Mesothelial cell of epicardium (in vitro differentiated cells): Measurements from ENCODE around the gene FBXO48. TPM values are rescaled to one million over a fixed set of nuclear protein-coding genes. Genes with fewer than 3 reads are reported as not detected.

Source experiments
- DNase-seq, 2 experiments: peaks; one replicate each; pipeline ENCODE4 v3.0.0; 2021; ENCODE audit warnings: low spot score in 2 of 2; ENCODE audit not compliant: unreplicated experiment in 2 of 2
- H3K27ac Mint-ChIP-seq: 2 replicates; pipeline ENCODE4 v1.8.0; 2021; ENCODE audit warnings: mixed read lengths
- H3K27me3 Mint-ChIP-seq: 2 replicates; pipeline ENCODE4 v1.8.0; 2021; ENCODE audit warnings: low read depth, mixed read lengths
- H3K36me3 Mint-ChIP-seq: 2 replicates; pipeline ENCODE4 v1.8.0; 2021; ENCODE audit warnings: mixed read lengths
- H3K4me1 Mint-ChIP-seq: 2 replicates; pipeline ENCODE4 v1.8.0; 2021; ENCODE audit warnings: mixed read lengths
- H3K4me3 Mint-ChIP-seq: 2 replicates; pipeline ENCODE4 v1.8.0; 2021; ENCODE audit warnings: mild to moderate bottlenecking, moderate library complexity, mixed read lengths
- H3K9me3 Mint-ChIP-seq: 2 replicates; pipeline ENCODE4 v1.8.0; 2021; ENCODE audit warnings: mixed read lengths
- total RNA-seq: library from RNA; stranded (reverse); gene quantifications from 3 replicates; pipeline ENCODE4 v1.2.1, GENCODE V29; 2021
- TF ChIP-seq, protein P1 (sequence below): fragments of 200-600 bp; sonication (generic); IDR thresholded peaks from one replicate; pipeline ENCODE4 v1.5.0; 2021; ENCODE audit warnings: antibody characterized with exemption; ENCODE audit not compliant: unreplicated experiment

The FBXO48 gene
- total RNA-seq, 1 donor from 2014 or later = 0.72 TPM

DNA sequence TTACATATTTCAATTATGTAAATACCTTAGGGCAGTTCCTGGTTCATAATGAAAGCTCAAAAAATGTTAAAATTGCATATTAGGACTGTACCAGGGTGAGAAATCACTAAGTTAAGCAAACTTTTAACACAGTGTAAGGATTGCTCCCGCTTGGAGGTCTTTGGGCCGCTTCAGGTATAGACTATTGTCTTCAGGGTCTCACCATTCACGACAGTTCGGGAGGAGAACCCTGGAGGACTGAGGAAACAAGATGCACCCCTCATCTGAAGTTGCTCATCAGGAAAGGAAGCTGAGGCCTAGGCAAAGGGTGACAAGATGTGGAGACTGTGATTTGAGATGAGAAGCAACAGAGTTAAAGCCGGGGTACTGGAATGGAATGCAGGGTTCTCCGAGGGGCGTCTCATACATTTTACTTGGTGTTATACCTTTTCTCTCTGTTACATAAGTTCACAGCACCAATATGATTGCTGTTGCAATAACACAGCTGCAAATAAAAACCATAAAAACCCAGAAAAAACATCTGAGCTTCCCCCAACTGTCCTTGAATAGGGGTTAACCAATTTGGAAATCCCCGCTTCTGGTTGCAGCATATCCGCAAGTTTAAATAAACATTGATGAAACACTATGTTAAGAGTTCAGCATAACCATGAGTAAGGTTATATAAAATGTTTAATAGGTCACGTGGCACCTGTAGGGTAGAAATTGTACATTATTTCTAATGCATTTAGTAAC is 40.1 kb downstream of the FBXO48 start:
- Mint-ChIP-seq H3K4me3 (no peak overlapping the region), H3K4me1 (peaks cover 13% of the 10 kb centered on the region), H3K36me3 (no peaks in the 10 kb centered on the region), H3K9me3 (no peaks in the 10 kb centered on the region), H3K27me3 (peaks cover 8% of the 10 kb centered on the region), H3K27ac (no peak overlapping the region)
- TF ChIP-seq, protein P1, sequence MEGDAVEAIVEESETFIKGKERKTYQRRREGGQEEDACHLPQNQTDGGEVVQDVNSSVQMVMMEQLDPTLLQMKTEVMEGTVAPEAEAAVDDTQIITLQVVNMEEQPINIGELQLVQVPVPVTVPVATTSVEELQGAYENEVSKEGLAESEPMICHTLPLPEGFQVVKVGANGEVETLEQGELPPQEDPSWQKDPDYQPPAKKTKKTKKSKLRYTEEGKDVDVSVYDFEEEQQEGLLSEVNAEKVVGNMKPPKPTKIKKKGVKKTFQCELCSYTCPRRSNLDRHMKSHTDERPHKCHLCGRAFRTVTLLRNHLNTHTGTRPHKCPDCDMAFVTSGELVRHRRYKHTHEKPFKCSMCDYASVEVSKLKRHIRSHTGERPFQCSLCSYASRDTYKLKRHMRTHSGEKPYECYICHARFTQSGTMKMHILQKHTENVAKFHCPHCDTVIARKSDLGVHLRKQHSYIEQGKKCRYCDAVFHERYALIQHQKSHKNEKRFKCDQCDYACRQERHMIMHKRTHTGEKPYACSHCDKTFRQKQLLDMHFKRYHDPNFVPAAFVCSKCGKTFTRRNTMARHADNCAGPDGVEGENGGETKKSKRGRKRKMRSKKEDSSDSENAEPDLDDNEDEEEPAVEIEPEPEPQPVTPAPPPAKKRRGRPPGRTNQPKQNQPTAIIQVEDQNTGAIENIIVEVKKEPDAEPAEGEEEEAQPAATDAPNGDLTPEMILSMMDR = no peak
- no peak for DNase-seq

DNA sequence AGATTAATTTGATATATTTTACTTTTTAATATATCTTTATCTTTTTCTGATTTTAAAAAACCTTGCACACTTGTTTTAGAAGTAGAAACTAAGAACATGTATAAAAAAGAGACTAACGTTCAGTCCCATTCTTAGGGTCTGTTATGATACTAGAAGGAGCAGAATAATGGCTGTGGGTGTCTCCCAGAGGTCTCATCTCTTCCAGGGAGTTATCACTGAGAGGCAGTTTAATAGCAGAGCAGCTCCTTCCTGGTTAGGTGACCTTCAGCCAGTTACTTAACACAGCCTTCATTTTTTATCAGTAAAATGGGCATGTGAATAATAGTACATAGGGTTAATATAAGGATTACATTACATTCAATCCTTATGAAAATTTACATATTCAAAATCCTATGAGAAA is 40.6 kb downstream of the FBXO48 start:
- Mint-ChIP-seq H3K4me1 (peaks cover 13% of the 10 kb centered on the region), H3K9me3 (no peaks in the 10 kb centered on the region), H3K36me3 (no peaks in the 10 kb centered on the region), H3K27me3 (peaks cover 14% of the 10 kb centered on the region), H3K4me3 (no peak overlapping the region), H3K27ac (no peak overlapping the region)
- DNase-seq = no peak
- TF ChIP-seq, protein P1 = no peak

DNA sequence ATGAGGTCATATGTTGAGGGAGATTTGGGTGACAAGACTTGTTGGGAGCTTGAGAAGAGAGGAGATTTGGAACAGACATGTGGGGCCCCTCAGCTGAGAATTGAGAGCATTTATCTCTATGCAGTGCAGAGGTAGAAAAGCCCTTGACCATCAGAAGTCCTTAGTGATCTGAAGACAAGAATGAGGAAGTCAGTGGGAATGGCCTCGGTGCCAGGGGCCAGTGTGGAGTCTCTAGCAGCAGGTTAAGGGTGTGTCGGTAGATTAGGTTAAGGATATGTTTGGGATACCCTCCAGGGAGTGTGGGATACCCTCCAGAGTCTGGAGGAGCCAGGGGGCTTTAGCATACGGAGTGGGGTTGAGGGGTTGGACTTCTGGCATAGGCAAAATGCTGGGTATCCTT is 41.6 kb downstream of the FBXO48 start:
- no peak for DNase-seq
- H3K9me3 Mint-ChIP-seq = no peaks in the 10 kb centered on the region
- H3K36me3 Mint-ChIP-seq = no peaks in the 10 kb centered on the region
- no peak overlapping the region for H3K27ac Mint-ChIP-seq
- no peak overlapping the region for H3K4me3 Mint-ChIP-seq
- H3K4me1 Mint-ChIP-seq = peaks cover 13% of the 10 kb centered on the region
- H3K27me3 Mint-ChIP-seq = peaks cover 16% of the 10 kb centered on the region
- TF ChIP-seq, protein P1 = no peak

DNA sequence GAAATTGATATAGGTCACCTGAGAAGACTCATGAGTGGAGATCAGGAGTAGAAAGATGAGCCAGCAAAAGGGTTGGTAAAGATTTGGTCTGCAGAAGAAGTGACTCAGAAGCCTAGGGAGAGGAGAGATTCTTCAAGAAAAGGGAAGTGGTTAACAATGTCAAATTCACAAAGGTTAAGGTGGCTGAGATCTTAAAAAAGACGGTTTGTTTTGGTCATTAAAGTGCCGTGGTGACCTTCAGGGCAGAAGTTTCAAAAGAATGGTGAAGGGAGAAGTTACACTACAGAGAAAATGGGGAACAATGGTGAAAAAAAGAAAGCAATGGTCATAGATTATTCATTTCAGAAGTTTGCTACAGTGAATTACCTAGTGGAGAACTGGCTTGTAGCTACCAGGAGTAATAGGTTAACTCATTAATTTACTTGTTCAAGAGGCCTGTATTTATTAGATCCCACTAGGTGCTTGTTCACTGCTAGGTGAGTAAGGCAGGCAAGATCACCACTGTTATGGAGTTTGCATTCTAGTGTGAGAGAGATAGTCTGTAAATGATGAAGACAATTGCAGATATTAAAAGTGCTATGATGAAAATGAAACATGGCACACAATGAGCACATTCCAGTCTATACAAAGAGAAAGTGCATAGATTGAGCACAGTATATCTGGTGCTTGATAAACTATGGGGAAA is 43.0 kb downstream of the FBXO48 start:
- DNase-seq = no peak
- Mint-ChIP-seq H3K4me1 (peaks cover 10% of the 10 kb centered on the region), H3K27me3 (peaks cover 19% of the 10 kb centered on the region), H3K36me3 (no peaks in the 10 kb centered on the region), H3K27ac (no peak overlapping the region), H3K9me3 (no peaks in the 10 kb centered on the region), H3K4me3 (no peak overlapping the region)
- TF ChIP-seq, protein P1 = no peak

DNA sequence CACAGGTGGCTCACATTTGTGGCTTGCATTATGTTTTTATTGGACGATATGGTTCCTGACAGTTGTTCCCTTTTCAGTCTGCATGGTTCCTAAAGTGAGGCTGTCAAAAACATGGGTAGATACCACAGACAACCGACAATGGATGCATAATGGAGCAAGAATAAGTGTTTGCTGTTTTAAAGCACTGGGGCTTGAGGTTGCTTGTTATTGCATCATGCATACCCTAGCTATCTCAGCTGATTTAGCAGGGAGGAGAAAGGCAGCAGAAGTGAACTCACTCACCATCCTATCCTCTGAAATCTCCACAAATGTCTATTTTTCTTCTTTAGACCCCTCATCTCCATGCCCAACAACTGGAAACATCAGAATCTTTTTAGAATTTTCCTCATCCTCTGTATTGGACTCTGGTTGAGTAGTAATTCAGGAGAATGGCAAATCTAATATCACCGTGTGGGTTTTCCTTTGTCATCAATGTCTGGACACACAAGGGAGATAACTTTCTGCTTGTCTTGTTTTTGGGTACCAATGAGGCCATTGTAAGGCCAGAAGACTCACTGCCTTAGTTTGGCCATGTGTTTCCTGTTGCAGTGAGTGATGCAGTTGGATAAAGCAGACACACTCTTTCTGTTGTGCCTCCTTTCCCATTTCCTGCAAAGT is 46.7 kb downstream of the FBXO48 start:
- Mint-ChIP-seq H3K9me3 (no peaks in the 10 kb centered on the region), H3K4me1 (no peaks in the 10 kb centered on the region), H3K36me3 (no peaks in the 10 kb centered on the region), H3K27me3 (peaks cover 19% of the 10 kb centered on the region), H3K4me3 (no peak overlapping the region), H3K27ac (no peak overlapping the region)
- no peak for DNase-seq
- TF ChIP-seq, protein P1 = no peak
